Measurements from ENCODE around the gene RASL10B.

The RASL10B gene

DNA sequence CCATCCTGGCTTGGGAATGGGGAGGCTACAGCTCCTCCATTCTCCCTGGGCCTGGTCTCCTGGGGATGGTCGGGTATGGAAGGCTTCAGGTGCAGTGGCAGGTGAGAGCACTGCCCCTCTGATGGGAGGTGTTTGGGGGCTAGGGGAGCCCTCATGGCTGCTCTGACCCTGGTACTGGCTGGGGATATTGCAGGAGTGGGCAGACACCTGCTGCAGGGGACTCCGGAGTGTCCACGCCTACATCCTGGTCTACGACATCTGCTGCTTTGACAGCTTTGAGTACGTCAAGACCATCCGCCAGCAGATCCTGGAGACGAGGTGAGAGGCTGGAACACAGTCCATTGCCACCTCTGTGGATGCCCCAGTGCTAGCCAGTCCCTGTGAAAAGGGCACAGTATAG lies 8.8 kb downstream of the RASL10B start:
- H3K9me3 ChIP-seq (ENCODE audit: control insufficient read depth in 1 of 2, low read length in 2 of 2): no peaks in the 10 kb centered on the region
- no peaks in the 10 kb centered on the region for H3K36me3 ChIP-seq (ENCODE audit: control insufficient read depth in 1 of 2, insufficient read depth in 2 of 2, low read length in 2 of 2)
- H3K9ac ChIP-seq (ENCODE audit: low read depth in 1 of 2, low read length in 2 of 2): no peak overlapping the region
- H3K4me1 ChIP-seq (ENCODE audit: control insufficient read depth in 1 of 2, insufficient read depth in 2 of 2, low read length in 2 of 2): peaks cover 0 to 3% of the 10 kb centered on the region in 2 donors
- no peak overlapping the region for H3K27ac ChIP-seq (ENCODE audit: low read depth, low read length)
- H3K27me3 ChIP-seq (ENCODE audit: control insufficient read depth in 1 of 2, insufficient read depth in 2 of 2, low read length in 2 of 2): peaks cover 18 to 44% of the 10 kb centered on the region in 2 donors
- H3K4me3 ChIP-seq (ENCODE audit: low read depth in 1 of 2, low read length in 2 of 2): no peak overlapping the region

DNA sequence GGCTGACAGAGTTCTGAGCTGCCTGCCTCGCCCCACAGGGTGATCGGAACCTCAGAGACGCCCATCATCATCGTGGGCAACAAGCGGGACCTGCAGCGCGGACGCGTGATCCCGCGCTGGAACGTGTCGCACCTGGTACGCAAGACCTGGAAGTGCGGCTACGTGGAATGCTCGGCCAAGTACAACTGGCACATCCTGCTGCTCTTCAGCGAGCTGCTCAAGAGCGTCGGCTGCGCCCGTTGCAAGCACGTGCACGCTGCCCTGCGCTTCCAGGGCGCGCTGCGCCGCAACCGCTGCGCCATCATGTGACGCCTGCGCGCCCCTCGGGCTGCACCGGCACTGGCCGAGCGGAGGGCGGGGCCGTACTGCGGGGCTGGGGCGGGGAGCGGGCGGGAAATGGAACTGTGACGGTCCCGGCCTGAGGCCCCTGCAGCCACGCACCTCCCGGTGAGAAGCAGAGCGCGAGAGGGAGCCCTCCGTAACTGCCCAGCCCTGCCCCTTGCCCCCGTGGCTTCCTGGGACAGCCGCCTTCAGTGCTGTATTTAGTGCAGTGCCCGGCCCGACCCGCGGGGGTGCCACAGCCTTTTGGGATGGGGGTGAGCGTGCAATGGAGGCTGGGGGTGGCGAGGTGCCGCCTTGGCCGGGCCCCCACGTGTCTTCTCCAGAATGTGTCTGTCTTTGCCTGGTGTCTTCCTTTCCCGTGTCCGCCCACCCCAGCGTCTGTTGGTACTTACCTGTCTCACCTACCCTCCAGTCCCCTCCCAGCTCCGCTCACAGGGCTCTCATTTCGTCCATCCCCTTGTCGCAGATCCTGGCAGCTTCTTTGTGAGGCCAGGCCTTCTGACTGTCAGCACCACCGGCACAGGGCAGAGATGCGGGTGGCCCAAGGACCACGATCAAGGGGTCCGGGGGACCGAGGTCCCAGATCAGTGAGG lies 9.8 kb downstream of the RASL10B start:
- Histone ChIP-seq H3K36me3 (ENCODE audit: control insufficient read depth in 1 of 2, insufficient read depth in 2 of 2, low read length in 2 of 2) (no peaks in the 10 kb centered on the region), H3K4me1 (ENCODE audit: control insufficient read depth in 1 of 2, insufficient read depth in 2 of 2, low read length in 2 of 2) (peaks cover 0 to 3% of the 10 kb centered on the region in 2 donors), H3K9me3 (ENCODE audit: control insufficient read depth in 1 of 2, low read length in 2 of 2) (no peaks in the 10 kb centered on the region), H3K27me3 (ENCODE audit: control insufficient read depth in 1 of 2, insufficient read depth in 2 of 2, low read length in 2 of 2) (peaks cover 18 to 44% of the 10 kb centered on the region in 2 donors), H3K9ac (ENCODE audit: low read depth in 1 of 2, low read length in 2 of 2) (no peak overlapping the region), H3K4me3 (ENCODE audit: low read depth in 1 of 2, low read length in 2 of 2) (no peak overlapping the region), H3K27ac (ENCODE audit: low read depth, low read length) (no peak overlapping the region)

DNA sequence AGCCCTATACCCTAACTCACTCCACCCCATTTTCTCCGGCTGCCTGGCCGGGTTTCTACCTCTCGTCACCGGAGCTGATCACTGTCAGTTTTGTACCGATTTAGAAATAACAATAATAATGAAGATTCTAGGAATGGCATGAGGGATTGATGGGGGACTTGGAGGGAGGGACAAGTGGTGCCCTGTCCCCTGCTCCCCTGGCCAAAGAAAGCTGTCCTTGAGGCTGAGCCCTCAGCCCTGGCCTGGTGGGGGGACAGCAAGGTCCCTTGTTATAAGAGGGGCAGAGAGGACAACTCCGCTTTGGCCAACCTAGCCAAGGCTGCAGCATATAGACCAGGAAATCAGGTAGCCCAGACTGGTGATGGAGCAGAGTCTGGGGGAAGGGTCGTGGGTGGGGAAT lies 11.1 kb downstream of the RASL10B start:
- peaks cover 18 to 44% of the 10 kb centered on the region in 2 donors for H3K27me3 ChIP-seq (ENCODE audit: control insufficient read depth in 1 of 2, insufficient read depth in 2 of 2, low read length in 2 of 2)
- no peak overlapping the region for H3K9ac ChIP-seq (ENCODE audit: low read depth in 1 of 2, low read length in 2 of 2)
- H3K9me3 ChIP-seq (ENCODE audit: control insufficient read depth in 1 of 2, low read length in 2 of 2): no peaks in the 10 kb centered on the region

DNA sequence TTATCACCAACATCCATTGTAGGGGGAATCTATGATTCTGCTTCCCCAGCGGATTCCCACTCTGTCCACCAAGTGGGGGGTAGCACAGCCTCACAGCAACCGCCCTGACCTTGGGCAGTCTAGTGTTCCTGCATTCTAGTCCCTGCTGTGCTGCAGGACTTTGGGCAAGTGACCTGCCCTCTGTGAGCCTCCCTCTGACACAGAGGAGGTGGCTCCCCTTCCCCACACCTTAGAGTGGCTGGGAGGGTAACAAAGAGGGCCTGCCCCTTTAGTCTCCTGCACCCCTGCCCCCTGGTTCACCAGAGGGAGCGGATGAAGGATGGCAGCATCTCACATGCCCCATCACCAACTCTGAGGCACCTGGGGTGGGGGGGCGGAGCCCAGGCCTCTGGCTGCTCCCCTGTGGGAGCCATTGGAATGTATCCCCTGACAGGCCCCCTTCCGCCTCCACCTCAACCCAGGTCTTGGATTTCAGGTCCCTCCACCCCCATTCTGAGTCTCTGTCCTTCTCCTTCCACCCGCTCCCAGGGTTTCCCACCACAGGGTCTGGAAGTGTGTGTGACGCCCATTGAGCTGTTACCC lies 11.5 kb downstream of the RASL10B start:
- H3K4me3 ChIP-seq (ENCODE audit: low read depth in 1 of 2, low read length in 2 of 2): no peak overlapping the region
- no peak overlapping the region for H3K27ac ChIP-seq (ENCODE audit: low read depth, low read length)
- H3K27me3 ChIP-seq (ENCODE audit: control insufficient read depth in 1 of 2, insufficient read depth in 2 of 2, low read length in 2 of 2): peaks cover 18 to 44% of the 10 kb centered on the region in 2 donors
- peaks cover 0 to 3% of the 10 kb centered on the region in 2 donors for H3K4me1 ChIP-seq (ENCODE audit: control insufficient read depth in 1 of 2, insufficient read depth in 2 of 2, low read length in 2 of 2)
- H3K9ac ChIP-seq (ENCODE audit: low read depth in 1 of 2, low read length in 2 of 2): no peak overlapping the region
- no peaks in the 10 kb centered on the region for H3K9me3 ChIP-seq (ENCODE audit: control insufficient read depth in 1 of 2, low read length in 2 of 2)
- no peaks in the 10 kb centered on the region for H3K36me3 ChIP-seq (ENCODE audit: control insufficient read depth in 1 of 2, insufficient read depth in 2 of 2, low read length in 2 of 2)

More for the DNA sequence above, 11.1 kb downstream of the RASL10B start:
- no peak overlapping the region for H3K27ac ChIP-seq (ENCODE audit: low read depth, low read length)
- no peaks in the 10 kb centered on the region for H3K36me3 ChIP-seq (ENCODE audit: control insufficient read depth in 1 of 2, insufficient read depth in 2 of 2, low read length in 2 of 2)
- peaks cover 0 to 3% of the 10 kb centered on the region in 2 donors for H3K4me1 ChIP-seq (ENCODE audit: control insufficient read depth in 1 of 2, insufficient read depth in 2 of 2, low read length in 2 of 2)
- no peak overlapping the region for H3K4me3 ChIP-seq (ENCODE audit: low read depth in 1 of 2, low read length in 2 of 2)

DNA sequence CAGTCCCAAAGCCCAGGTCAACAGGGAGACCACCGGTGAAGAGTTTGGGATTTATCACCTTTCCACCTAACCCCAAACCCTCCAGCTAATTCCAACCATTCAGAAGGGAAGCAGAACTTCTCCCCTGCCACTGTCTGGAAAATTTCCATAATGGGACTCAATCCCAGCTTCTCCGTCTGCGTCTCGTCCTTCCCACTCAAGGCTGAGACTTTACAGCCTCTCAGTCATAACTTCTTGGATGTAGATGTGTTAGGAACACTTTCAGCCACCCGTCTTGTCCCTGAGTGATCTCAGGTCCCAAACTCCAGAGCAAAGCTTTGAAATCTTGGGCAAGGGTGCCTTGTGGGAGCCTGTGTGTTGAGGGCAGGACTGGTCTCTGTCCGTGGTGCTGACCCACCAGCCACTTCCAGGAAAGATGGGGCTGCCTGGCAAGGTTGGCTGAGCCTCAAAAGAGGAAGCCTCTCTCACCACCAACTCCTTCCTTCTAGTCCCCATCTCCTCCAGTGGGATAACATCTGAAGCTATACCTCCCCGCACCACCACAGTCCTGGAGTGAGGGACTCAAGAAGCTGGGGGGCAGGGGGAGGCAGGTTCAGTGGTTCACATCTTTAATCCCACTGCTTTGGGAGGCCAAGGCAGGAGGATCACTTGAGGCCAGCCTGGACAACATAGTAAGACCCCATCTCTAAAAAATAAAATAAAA lies 12.3 kb downstream of the RASL10B start:
- Histone ChIP-seq H3K4me3 (ENCODE audit: low read depth in 1 of 2, low read length in 2 of 2) (no peak overlapping the region), H3K4me1 (ENCODE audit: control insufficient read depth in 1 of 2, insufficient read depth in 2 of 2, low read length in 2 of 2) (peaks cover 7 to 8% of the 10 kb centered on the region in 2 donors), H3K27me3 (ENCODE audit: control insufficient read depth in 1 of 2, insufficient read depth in 2 of 2, low read length in 2 of 2) (peaks cover 23 to 44% of the 10 kb centered on the region in 2 donors), H3K36me3 (ENCODE audit: control insufficient read depth in 1 of 2, insufficient read depth in 2 of 2, low read length in 2 of 2) (no peaks in the 10 kb centered on the region), H3K9me3 (ENCODE audit: control insufficient read depth in 1 of 2, low read length in 2 of 2) (no peaks in the 10 kb centered on the region), H3K9ac (ENCODE audit: low read depth in 1 of 2, low read length in 2 of 2) (no peak overlapping the region), H3K27ac (ENCODE audit: low read depth, low read length) (no peak overlapping the region)

DNA sequence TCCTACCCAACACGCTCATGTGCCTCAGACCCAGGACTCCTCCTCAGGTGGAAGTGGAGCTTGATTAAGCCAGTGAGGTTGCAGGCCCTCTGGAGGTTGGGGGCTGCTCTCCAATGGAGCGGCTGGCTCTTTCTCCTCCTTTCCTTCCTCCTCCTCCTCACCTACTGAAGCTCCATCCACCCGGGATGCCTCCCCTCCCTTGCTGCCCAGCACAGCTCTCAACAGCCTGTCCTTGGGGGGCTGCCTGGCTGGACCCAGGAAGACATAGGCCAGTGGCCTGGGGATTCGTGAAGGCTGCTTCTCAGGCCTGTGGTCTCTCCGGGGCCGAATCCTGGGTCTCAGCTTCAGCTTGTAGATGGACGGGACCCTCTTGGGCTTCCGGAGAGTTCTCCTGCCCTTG lies 13.4 kb downstream of the RASL10B start:
- peaks cover 7 to 8% of the 10 kb centered on the region in 2 donors for H3K4me1 ChIP-seq (ENCODE audit: control insufficient read depth in 1 of 2, insufficient read depth in 2 of 2, low read length in 2 of 2)
- H3K36me3 ChIP-seq (ENCODE audit: control insufficient read depth in 1 of 2, insufficient read depth in 2 of 2, low read length in 2 of 2): no peaks in the 10 kb centered on the region
- H3K27me3 ChIP-seq (ENCODE audit: control insufficient read depth in 1 of 2, insufficient read depth in 2 of 2, low read length in 2 of 2): peaks cover 32 to 50% of the 10 kb centered on the region in 2 donors
- H3K9me3 ChIP-seq (ENCODE audit: control insufficient read depth in 1 of 2, low read length in 2 of 2): no peaks in the 10 kb centered on the region
- H3K9ac ChIP-seq (ENCODE audit: low read depth in 1 of 2, low read length in 2 of 2): no peak overlapping the region
- H3K27ac ChIP-seq (ENCODE audit: low read depth, low read length): no peak overlapping the region
- no peak overlapping the region for H3K4me3 ChIP-seq (ENCODE audit: low read depth in 1 of 2, low read length in 2 of 2)

DNA sequence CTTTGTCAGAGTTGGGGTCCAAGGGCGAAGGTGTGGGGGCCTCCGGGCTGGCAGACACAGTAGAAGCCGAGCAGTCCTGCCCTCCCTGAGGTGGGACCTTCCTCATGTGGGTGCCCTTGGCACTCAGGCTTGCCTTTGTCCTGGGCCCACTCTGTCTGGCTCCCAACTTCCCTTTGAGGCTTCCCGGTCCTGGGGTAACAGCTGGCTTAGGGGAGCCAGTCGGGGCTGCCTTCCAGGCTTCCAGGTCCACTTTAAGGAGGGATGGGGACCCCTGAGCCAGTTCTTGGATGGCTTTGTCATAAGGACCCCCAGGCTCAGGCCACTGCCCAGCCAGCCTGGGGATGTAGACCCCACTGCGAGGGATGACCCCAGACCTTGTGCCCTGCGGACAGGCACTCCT lies 13.8 kb downstream of the RASL10B start:
- Histone ChIP-seq H3K27me3 (ENCODE audit: control insufficient read depth in 1 of 2, insufficient read depth in 2 of 2, low read length in 2 of 2) (peaks cover 36 to 49% of the 10 kb centered on the region in 2 donors), H3K4me3 (ENCODE audit: low read depth in 1 of 2, low read length in 2 of 2) (no peak overlapping the region)

DNA sequence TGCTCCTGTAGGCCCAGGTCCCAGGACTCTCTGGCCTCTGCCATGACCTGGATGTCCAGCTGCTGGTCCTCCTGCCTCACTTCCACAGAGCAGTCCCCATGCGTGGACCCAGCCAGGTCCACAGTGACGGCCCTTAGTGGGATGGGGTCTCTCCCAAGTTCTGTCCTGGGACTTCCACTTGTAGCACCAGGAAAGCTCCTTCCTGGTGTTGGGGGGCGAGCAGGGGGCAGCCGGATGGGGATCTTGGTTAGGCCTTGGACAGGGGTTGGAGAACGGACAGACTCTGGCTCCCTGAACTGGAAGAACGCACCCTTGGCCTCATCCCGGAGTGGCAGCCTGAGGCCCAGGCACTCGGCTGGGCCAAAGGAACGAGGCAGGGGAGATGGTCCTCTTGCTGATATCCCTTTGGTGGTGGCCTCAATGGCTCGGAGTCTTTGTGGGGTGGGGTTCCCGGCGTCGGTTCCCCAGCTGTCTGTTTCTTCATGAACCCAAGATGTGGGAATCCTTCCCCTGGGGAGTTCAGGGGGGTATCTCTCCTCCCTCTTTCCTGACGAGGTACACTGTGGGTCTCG lies 14.4 kb downstream of the RASL10B start:
- no peak overlapping the region for H3K9ac ChIP-seq (ENCODE audit: low read depth in 1 of 2, low read length in 2 of 2)
- no peaks in the 10 kb centered on the region for H3K36me3 ChIP-seq (ENCODE audit: control insufficient read depth in 1 of 2, insufficient read depth in 2 of 2, low read length in 2 of 2)
- peaks cover 35 to 49% of the 10 kb centered on the region in 2 donors for H3K27me3 ChIP-seq (ENCODE audit: control insufficient read depth in 1 of 2, insufficient read depth in 2 of 2, low read length in 2 of 2)

More for the DNA sequence above, 13.8 kb downstream of the RASL10B start:
- Histone ChIP-seq H3K36me3 (ENCODE audit: control insufficient read depth in 1 of 2, insufficient read depth in 2 of 2, low read length in 2 of 2) (no peaks in the 10 kb centered on the region), H3K9ac (ENCODE audit: low read depth in 1 of 2, low read length in 2 of 2) (no peak overlapping the region), H3K9me3 (ENCODE audit: control insufficient read depth in 1 of 2, low read length in 2 of 2) (no peaks in the 10 kb centered on the region), H3K4me1 (ENCODE audit: control insufficient read depth in 1 of 2, insufficient read depth in 2 of 2, low read length in 2 of 2) (peaks cover 8 to 9% of the 10 kb centered on the region in 2 donors), H3K27ac (ENCODE audit: low read depth, low read length) (no peak overlapping the region)

DNA sequence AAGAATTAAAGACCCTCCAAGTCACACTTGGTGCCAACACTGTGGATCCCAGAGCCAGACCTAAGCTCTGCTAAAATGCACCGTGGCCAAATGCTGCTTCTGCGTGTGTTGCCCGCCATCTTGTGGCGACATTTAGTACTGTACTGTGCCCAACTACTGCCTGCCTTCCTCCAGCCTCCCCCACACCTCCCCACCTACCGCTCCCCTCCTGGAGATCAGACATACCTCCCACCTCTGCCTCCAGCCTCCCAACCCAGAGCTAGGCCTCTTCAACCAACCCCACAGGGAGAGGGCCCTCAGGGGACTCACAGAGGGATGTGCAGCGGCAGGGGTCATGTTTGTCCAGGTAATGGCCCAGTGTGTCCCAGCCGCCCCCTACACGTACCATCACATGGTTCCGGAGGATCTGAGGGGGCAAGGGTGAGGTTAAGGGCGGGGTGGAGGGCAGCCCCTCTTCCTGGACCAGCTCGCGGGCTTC lies 16.1 kb downstream of the RASL10B start:
- no peaks in the 10 kb centered on the region for H3K9me3 ChIP-seq (ENCODE audit: control insufficient read depth in 1 of 2, low read length in 2 of 2)
- peaks cover 10 to 15% of the 10 kb centered on the region in 2 donors for H3K4me1 ChIP-seq (ENCODE audit: control insufficient read depth in 1 of 2, insufficient read depth in 2 of 2, low read length in 2 of 2)
- H3K27me3 ChIP-seq (ENCODE audit: control insufficient read depth in 1 of 2, insufficient read depth in 2 of 2, low read length in 2 of 2): peaks cover 30 to 36% of the 10 kb centered on the region in 2 donors
- H3K4me3 ChIP-seq (ENCODE audit: low read depth in 1 of 2, low read length in 2 of 2): no peak overlapping the region
- H3K9ac ChIP-seq (ENCODE audit: low read depth in 1 of 2, low read length in 2 of 2): no peak overlapping the region
- no peak overlapping the region for H3K27ac ChIP-seq (ENCODE audit: low read depth, low read length)
- no peaks in the 10 kb centered on the region for H3K36me3 ChIP-seq (ENCODE audit: control insufficient read depth in 1 of 2, insufficient read depth in 2 of 2, low read length in 2 of 2)

More for the DNA sequence above, 14.4 kb downstream of the RASL10B start:
- H3K4me1 ChIP-seq (ENCODE audit: control insufficient read depth in 1 of 2, insufficient read depth in 2 of 2, low read length in 2 of 2): peaks cover 8 to 11% of the 10 kb centered on the region in 2 donors
- H3K4me3 ChIP-seq (ENCODE audit: low read depth in 1 of 2, low read length in 2 of 2): no peak overlapping the region
- no peaks in the 10 kb centered on the region for H3K9me3 ChIP-seq (ENCODE audit: control insufficient read depth in 1 of 2, low read length in 2 of 2)
- no peak overlapping the region for H3K27ac ChIP-seq (ENCODE audit: low read depth, low read length)

All from duodenal mucosa (tissue), 2 donors.